Measurements from ENCODE around the gene PRND.
"Not testable (repeated sequence)": the region's sequence is repeated elsewhere in the genome, so short reads cannot be mapped to it uniquely, and the experiment has no call there.

Gene PRND

GRCh38 chr20:4699216-4699615 is 22.5 kb upstream of the PRND start:
- no peak for DNase-seq
- in situ Hi-C loops (cut with HindIII; ENCODE audit: low pct_ligation_motif_present, low sequenced_read_pairs): no loop called here
- H3K36me3 ChIP-seq (replicated peaks): peaks cover 13% of the 10 kb centered on the region
- TF ChIP-seq CTCF (IDR thresholded peaks at IDR 0.05; ENCODE audit: low read depth, low read length, missing control alignments): no peak
- no peaks in the 10 kb centered on the region for H3K27me3 ChIP-seq (replicated peaks)
- H3K27ac ChIP-seq: no peak overlapping the region
- H3K4me3 ChIP-seq (ENCODE audit: low read depth, low read length): no peak overlapping the region

- no peak for TF ChIP-seq CTCF (IDR thresholded peaks at IDR 0.05; ENCODE audit: low read depth, low read length, missing control alignments)
- Histone ChIP-seq H3K27ac (no peak overlapping the region), H3K4me3 (ENCODE audit: low read depth, low read length) (no peak overlapping the region), H3K27me3 (replicated peaks) (no peaks in the 10 kb centered on the region), H3K36me3 (replicated peaks) (peaks cover 13% of the 10 kb centered on the region)
- in situ Hi-C loops (cut with HindIII; ENCODE audit: low pct_ligation_motif_present, low sequenced_read_pairs): no loop called here
- DNase-seq: no peak
Measured at GRCh38 chr20:4699957-4700356, 21.8 kb upstream of the PRND start.

- no peak overlapping the region for H3K27ac ChIP-seq
- no peak for DNase-seq
Measured at GRCh38 chr20:4702562-4703280, 19.0 kb upstream of the PRND start.

GRCh38 chr20:4703281-4703676 is 18.4 kb upstream of the PRND start:
- DNase-seq: no peak
- in situ Hi-C loops (cut with HindIII; ENCODE audit: low pct_ligation_motif_present, low sequenced_read_pairs): no loop called here
- Histone ChIP-seq H3K27me3 (replicated peaks) (no peaks in the 10 kb centered on the region), H3K36me3 (replicated peaks) (peaks cover 13% of the 10 kb centered on the region), H3K4me3 (ENCODE audit: low read depth, low read length) (no peak overlapping the region), H3K27ac (no peak overlapping the region)
- TF ChIP-seq CTCF (IDR thresholded peaks at IDR 0.05; ENCODE audit: low read depth, low read length, missing control alignments): no peak

More at GRCh38 chr20:4702562-4703280, 19.0 kb upstream of the PRND start:
- H3K4me3 ChIP-seq (ENCODE audit: low read depth, low read length): no peak overlapping the region
- in situ Hi-C loops (cut with HindIII; ENCODE audit: low pct_ligation_motif_present, low sequenced_read_pairs): no loop called here
- no peak for TF ChIP-seq CTCF (IDR thresholded peaks at IDR 0.05; ENCODE audit: low read depth, low read length, missing control alignments)
- peaks cover 13% of the 10 kb centered on the region for H3K36me3 ChIP-seq (replicated peaks)
- H3K27me3 ChIP-seq (replicated peaks): no peaks in the 10 kb centered on the region

GRCh38 chr20:4706941-4707340 is 14.8 kb upstream of the PRND start:
- H3K4me3 ChIP-seq (ENCODE audit: low read depth, low read length); H3K36me3 ChIP-seq (replicated peaks); H3K27ac ChIP-seq; in situ Hi-C loops (cut with HindIII; ENCODE audit: low pct_ligation_motif_present, low sequenced_read_pairs); DNase-seq; H3K27me3 ChIP-seq (replicated peaks): not testable (repeated sequence)

GRCh38 chr20:4708036-4708435 is 13.7 kb upstream of the PRND start:
- DNase-seq: no peak
- in situ Hi-C loops (cut with HindIII; ENCODE audit: low pct_ligation_motif_present, low sequenced_read_pairs): no loop called here
- H3K27me3 ChIP-seq (replicated peaks): no peaks in the 10 kb centered on the region
- no peak for TF ChIP-seq CTCF (IDR thresholded peaks at IDR 0.05; ENCODE audit: low read depth, low read length, missing control alignments)
- no peak overlapping the region for H3K27ac ChIP-seq
- no peak overlapping the region for H3K4me3 ChIP-seq (ENCODE audit: low read depth, low read length)
- H3K36me3 ChIP-seq (replicated peaks): no peaks in the 10 kb centered on the region
